A673 (cell line): ENCODE results near the gene DNTT. TPM values are rescaled to one million over a fixed set of nuclear protein-coding genes. Genes with fewer than 3 reads are reported as not detected.

Experiments
- BruUV-seq: library from RNA; stranded (reverse); fragments of 400-500 nt; replicated peaks from 2 replicates; lab custom pipeline; 2021; lab: Mats Ljungman, UMichigan
- CTCF ChIA-PET: fragments of 300-600 bp; sonication (Branson Sonifier 250); formaldehyde crosslinking; loops from one replicate; lab custom pipeline; 2022; ENCODE audit warnings: antibody characterized with exemption; lab: Charles Lee
- POLR2A ChIA-PET: fragments of 300-600 bp; sonication (Branson Sonifier 250); formaldehyde crosslinking; loops from one replicate; lab custom pipeline; 2022; ENCODE audit warnings: antibody characterized with exemption; ENCODE audit not compliant: low non-redundant PET; lab: Charles Lee
- DNase-seq: peaks from one replicate; pipeline ENCODE4 v3.0.0-alpha.2; 2015; ENCODE audit warnings: low spot score
- H3K27ac ChIP-seq: fragments of 200-600 bp; sonication (generic); 2 replicates; pipeline ENCODE4 v1.5.1; 2016; ENCODE audit warnings: mixed run types, low read depth, mild to moderate bottlenecking, mixed read lengths, antibody characterized with exemption, low read length; ENCODE audit not compliant: poor library complexity, severe bottlenecking
- H3K27me3 ChIP-seq: fragments of 200-600 bp; sonication (generic); replicated peaks from 2 replicates; pipeline ENCODE4 v1.6.1; 2017; ENCODE audit warnings: mixed run types, low read depth, mild to moderate bottlenecking, mixed read lengths, antibody characterized with exemption, low read length; ENCODE audit not compliant: insufficient read depth, poor library complexity
- H3K36me3 ChIP-seq: fragments of 200-600 bp; sonication (generic); 2 replicates; pipeline ENCODE4 v1.6.1; 2016; ENCODE audit warnings: mixed run types, mild to moderate bottlenecking, mixed read lengths, antibody characterized with exemption, low read length; ENCODE audit not compliant: insufficient read depth, poor library complexity, severe bottlenecking
- H3K4me1 ChIP-seq: fragments of 200-600 bp; sonication (generic); 2 replicates; pipeline ENCODE4 v1.6.1; 2017; ENCODE audit warnings: mixed run types, mild to moderate bottlenecking, mixed read lengths, antibody characterized with exemption, low read length; ENCODE audit not compliant: insufficient read depth, poor library complexity, severe bottlenecking
- H3K4me3 ChIP-seq: fragments of 200-600 bp; sonication (generic); 2 replicates; pipeline ENCODE4 v1.5.1; 2016; ENCODE audit warnings: low read depth, mixed run types, mild to moderate bottlenecking, mixed read lengths, low read length; ENCODE audit not compliant: poor library complexity, severe bottlenecking
- H3K9me3 ChIP-seq: fragments of 200-600 bp; sonication (generic); 2 replicates; pipeline ENCODE4 v1.6.1; 2016; ENCODE audit warnings: mixed run types, low read depth, mild to moderate bottlenecking, mixed read lengths, antibody characterized with exemption, low read length; ENCODE audit not compliant: poor library complexity, severe bottlenecking
- CTCF ChIP-seq: fragments of 300-800, 200-600 bp; sonication (generic); conservative IDR thresholded peaks from 2 replicates; pipeline ENCODE4 v1.5.1; 2017; ENCODE audit warnings: low read depth, mild to moderate bottlenecking, antibody characterized with exemption, low read length, moderate library complexity, mixed read lengths
- EZH2 ChIP-seq: fragments of 200-600 bp; sonication (generic); IDR thresholded peaks from 2 replicates; pipeline ENCODE4 v1.6.1; 2017; ENCODE audit warnings: borderline replicate concordance, low read depth, mild to moderate bottlenecking, mixed read lengths, antibody characterized with exemption, low read length; ENCODE audit not compliant: poor library complexity, severe bottlenecking
- intact Hi-C: fragments of 100-400 bp; cut with micrococcal nuclease; formaldehyde crosslinking; loops from one replicate; pipeline ENCODE4 v1.10.0; 2022; ENCODE audit not compliant: unreplicated experiment
- total RNA-seq: library from RNA; stranded (reverse); gene quantifications from 2 replicates; pipeline ENCODE4 v1.2.3, GENCODE V29; 2021

DNTT gene
- total RNA-seq, 1 experiment from 2014 or later = not detected

- CTCF ChIA-PET = no interaction called here
Observed at GRCh38 chr10:96309628-96310320, 5.5 kb downstream of the DNTT start.

DNA sequence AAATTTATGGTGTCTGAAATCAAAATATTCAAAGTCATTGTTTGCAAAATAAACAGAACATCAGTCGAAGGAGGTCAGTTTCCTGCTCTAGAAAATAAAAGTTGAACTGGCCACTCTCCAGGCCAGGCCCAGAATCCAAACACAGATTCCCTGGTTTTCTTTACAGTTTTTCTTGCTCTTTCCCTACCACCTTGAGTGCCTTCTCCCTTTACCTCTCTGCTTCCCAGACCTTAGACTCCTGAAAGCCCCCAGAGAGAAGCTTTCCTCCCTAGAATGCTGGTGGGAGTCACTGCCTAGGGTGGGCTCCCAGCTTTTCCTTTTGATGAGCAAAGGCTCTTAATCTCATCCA lies 6.1 kb downstream of the DNTT start:
- Histone ChIP-seq H3K4me3 (no peak overlapping the region), H3K27ac (no peak overlapping the region)
- CTCF ChIA-PET = no interaction called here

More at GRCh38 chr10:96309628-96310320, 5.5 kb downstream of the DNTT start:
- Histone ChIP-seq H3K27ac (no peak overlapping the region), H3K9me3 (no peaks in the 10 kb centered on the region), H3K36me3 (no peaks in the 10 kb centered on the region), H3K4me3 (no peak overlapping the region), H3K4me1 (no peaks in the 10 kb centered on the region), H3K27me3 (peaks cover 11% of the 10 kb centered on the region)
- intact Hi-C loops = no loop called here
- BruUV-seq = no TSS peak
- POLR2A ChIA-PET = no interaction called here
- TF ChIP-seq CTCF = no peak
- TF ChIP-seq EZH2 = no peak
- no peak for DNase-seq

GRCh38 chr10:96311180-96311715 lies 7.0 kb downstream of the DNTT start:
- Histone ChIP-seq H3K36me3 (no peaks in the 10 kb centered on the region), H3K4me1 (no peaks in the 10 kb centered on the region), H3K27me3 (peaks cover 4% of the 10 kb centered on the region), H3K4me3 (no peak overlapping the region), H3K27ac (no peak overlapping the region), H3K9me3 (no peaks in the 10 kb centered on the region)
- DNase-seq = no peak
- ChIA-PET POLR2A (interaction anchor here (0.6 kb wide), 1 partner anchor 8 kb away, joined by 4 read pairs; no protein-coding TSS in a partner anchor), CTCF (no interaction called here)
- intact Hi-C loops = no loop called here
- no peak for TF ChIP-seq EZH2
- no peak for TF ChIP-seq CTCF
- no TSS peak for BruUV-seq

More for the DNA sequence above, 6.1 kb downstream of the DNTT start:
- no TSS peak for BruUV-seq
- POLR2A ChIA-PET = no interaction called here
- Histone ChIP-seq H3K36me3 (no peaks in the 10 kb centered on the region), H3K9me3 (no peaks in the 10 kb centered on the region), H3K27me3 (peaks cover 6% of the 10 kb centered on the region), H3K4me1 (no peaks in the 10 kb centered on the region)
- TF ChIP-seq CTCF = no peak
- no peak for TF ChIP-seq EZH2
- intact Hi-C loops = no loop called here
- no peak for DNase-seq
